Testis (tissue), 3 donors: ENCODE results near the gene SKAP2. TPM values are rescaled to one million over a fixed set of nuclear protein-coding genes. Genes with fewer than 3 reads are reported as not detected.
A peak's percentile ranks its signal among the peaks of the same experiment; 100 is the strongest.

Experiments used
- DNase-seq: peaks from one replicate; pipeline ENCODE4 v3.0.0-alpha.2; 2019
- H3K27ac ChIP-seq, 2 donors: fragments of 200-600 bp; sonication (generic); one replicate each; pipeline ENCODE4 v1.5.1; 2019
- H3K27me3 ChIP-seq: fragments of 200-600 bp; sonication (generic); one replicate; pipeline ENCODE4 v1.5.1; 2019
- H3K36me3 ChIP-seq: fragments of 200-600 bp; sonication (generic); one replicate; pipeline ENCODE4 v1.5.1; 2017; ENCODE audit warnings: low read depth; ENCODE audit errors: missing control alignments
- H3K4me1 ChIP-seq: fragments of 200-600 bp; sonication (generic); one replicate; pipeline ENCODE4 v1.5.1; 2019
- H3K4me3 ChIP-seq, 2 donors: fragments of 200-600 bp; sonication (generic); one replicate each; pipeline ENCODE4 v1.5.1; 2017 to 2019
- H3K9me3 ChIP-seq: fragments of 200-600 bp; sonication (generic); one replicate; pipeline ENCODE4 v1.5.1; 2017
- POLR2A ChIP-seq: fragments of 450-650 bp; IDR thresholded peaks from one replicate; pipeline ENCODE4 v1.6.1; 2017; ENCODE audit warnings: antibody characterized with exemption, mild to moderate bottlenecking, moderate library complexity
- WGBS, 2 donors: methylation state at CpG; one replicate each; pipeline ENCODE4 v1.1.5; 2018; 5-methylcytosine and 5-hydroxymethylcytosine counted together
- intact Hi-C: fragments of 100-400 bp; cut with DNase I; formaldehyde crosslinking; loops from one replicate; pipeline ENCODE4 v1.15.1; 2023; ENCODE audit warnings: low total_unique reads
- polyA plus RNA-seq: library from polyadenylated mRNA; stranded (reverse); fragments of 350-450 nt; fragmentation: Illumina TruSeq; extraction: RNeasy Lipid Tissue Mini Kit (QIAGEN cat#74804); gene quantifications from one replicate; pipeline ENCODE4 v1.2.3, GENCODE V29; 2014; ENCODE audit warnings: low read depth, low replicate concordance; ENCODE audit not compliant: insufficient read depth
- total RNA-seq, 2 donors: library from RNA; depleted of rRNA; stranded (reverse); fragments of >200 nt; gene quantifications; one replicate each; pipeline ENCODE4 v1.2.3, GENCODE V29; 2016
- TF ChIP-seq, protein P1 (sequence below), 3 experiments: fragments of 450-650 bp in 2 of 3; fragments of 200-600 bp in 1 of 3; sonication (generic) in 1 of 3; IDR thresholded peaks; one replicate each; pipeline ENCODE4 v1.5.1; 2016 to 2019; ENCODE audit warnings: antibody characterized with exemption in 3 of 3, mild to moderate bottlenecking in 2 of 3, moderate library complexity in 1 of 3

The SKAP2 gene
- total and polyA plus RNA-seq, 3 donors from 2014 or later: 33.1 to 43.6 (median 33.9) TPM

DNA sequence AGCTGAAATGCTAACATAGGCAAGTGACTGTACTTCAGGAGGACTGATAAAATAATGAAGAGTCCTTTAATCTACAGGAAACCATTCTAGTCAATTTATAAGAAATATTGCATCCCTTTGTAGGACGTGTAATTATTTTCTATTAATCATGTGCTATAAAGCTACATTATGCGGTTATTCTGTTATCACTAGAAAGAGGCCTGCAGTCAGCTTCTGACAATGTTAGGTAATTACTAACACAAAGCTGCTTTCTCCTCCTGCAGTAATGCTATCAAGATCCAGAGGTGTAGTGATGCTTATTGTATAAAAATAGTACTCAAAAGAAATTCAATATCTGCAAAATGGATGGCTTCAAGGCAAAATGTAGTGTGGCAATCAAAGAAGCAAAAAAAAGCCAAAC, 191.1 kb downstream of the SKAP2 start:
- no peaks in the 10 kb centered on the region for H3K36me3 ChIP-seq
- no peak for TF ChIP-seq POLR2A
- TF ChIP-seq, protein P1, sequence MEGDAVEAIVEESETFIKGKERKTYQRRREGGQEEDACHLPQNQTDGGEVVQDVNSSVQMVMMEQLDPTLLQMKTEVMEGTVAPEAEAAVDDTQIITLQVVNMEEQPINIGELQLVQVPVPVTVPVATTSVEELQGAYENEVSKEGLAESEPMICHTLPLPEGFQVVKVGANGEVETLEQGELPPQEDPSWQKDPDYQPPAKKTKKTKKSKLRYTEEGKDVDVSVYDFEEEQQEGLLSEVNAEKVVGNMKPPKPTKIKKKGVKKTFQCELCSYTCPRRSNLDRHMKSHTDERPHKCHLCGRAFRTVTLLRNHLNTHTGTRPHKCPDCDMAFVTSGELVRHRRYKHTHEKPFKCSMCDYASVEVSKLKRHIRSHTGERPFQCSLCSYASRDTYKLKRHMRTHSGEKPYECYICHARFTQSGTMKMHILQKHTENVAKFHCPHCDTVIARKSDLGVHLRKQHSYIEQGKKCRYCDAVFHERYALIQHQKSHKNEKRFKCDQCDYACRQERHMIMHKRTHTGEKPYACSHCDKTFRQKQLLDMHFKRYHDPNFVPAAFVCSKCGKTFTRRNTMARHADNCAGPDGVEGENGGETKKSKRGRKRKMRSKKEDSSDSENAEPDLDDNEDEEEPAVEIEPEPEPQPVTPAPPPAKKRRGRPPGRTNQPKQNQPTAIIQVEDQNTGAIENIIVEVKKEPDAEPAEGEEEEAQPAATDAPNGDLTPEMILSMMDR (IDR thresholded peaks at IDR 0.05): no peak
- no peak for DNase-seq
- H3K27ac ChIP-seq: no peak overlapping the region
- intact Hi-C loops: no loop called here
- H3K27me3 ChIP-seq: no peaks in the 10 kb centered on the region
- H3K4me3 ChIP-seq: no peak overlapping the region
- no peaks in the 10 kb centered on the region for H3K4me1 ChIP-seq
- H3K9me3 ChIP-seq: no peaks in the 10 kb centered on the region
- 69 to 81% methylated on average over 2 of the region's 2 CpGs for WGBS, 2 donors

DNA sequence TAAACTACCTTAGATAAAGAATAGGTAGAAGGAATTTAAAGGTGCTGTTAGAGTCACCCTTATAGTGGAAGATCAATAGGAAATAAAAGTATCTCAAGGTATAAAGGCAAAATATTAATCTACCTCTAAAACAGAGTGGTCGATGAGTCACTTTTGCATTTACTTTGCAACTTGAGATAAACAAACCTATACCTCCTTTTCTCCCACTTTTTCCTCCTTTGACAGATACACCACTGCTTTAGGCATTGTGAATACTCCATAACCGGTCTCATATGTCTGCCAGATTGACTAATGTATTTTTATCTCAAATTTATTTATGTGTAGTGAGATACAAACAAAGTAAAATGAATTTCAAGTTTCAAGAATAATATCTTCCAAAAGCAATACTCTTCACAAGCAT, 193.5 kb downstream of the SKAP2 start:
- Histone ChIP-seq H3K27me3 (no peaks in the 10 kb centered on the region), H3K9me3 (no peaks in the 10 kb centered on the region), H3K4me1 (no peaks in the 10 kb centered on the region), H3K27ac (no peak overlapping the region), H3K4me3 (no peak overlapping the region), H3K36me3 (no peaks in the 10 kb centered on the region)
- intact Hi-C loops: no loop called here
- 89 to 90% methylated on average over 2 of the region's 2 CpGs for WGBS, 2 donors
- TF ChIP-seq POLR2A: no peak
- TF ChIP-seq, protein P1 (IDR thresholded peaks at IDR 0.05): no peak
- DNase-seq: no peak

DNA sequence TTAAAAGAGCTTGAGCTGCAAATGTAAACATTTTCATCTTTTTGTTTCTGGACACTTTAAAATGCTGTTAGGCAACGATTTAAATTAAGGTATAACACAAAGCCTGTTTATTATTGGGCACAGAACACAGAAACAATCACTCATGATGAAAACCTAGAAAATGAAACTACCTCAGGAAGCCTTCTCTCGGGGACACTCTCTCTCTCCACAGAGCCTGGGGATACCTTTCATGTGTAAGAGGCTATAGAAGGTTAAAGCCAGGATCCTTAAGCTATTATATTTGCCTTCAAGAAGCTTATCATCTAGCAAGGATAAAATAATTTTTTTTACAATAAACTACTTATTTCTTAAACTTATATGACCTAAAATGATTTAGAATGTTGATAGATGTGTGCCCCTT, 194.1 kb downstream of the SKAP2 start:
- no peak overlapping the region for H3K27ac ChIP-seq
- H3K9me3 ChIP-seq: no peaks in the 10 kb centered on the region
- 77 to 82% methylated on average over 2 of the region's 2 CpGs for WGBS, 2 donors
- H3K36me3 ChIP-seq: no peaks in the 10 kb centered on the region
- TF ChIP-seq, protein P1 (IDR thresholded peaks at IDR 0.05): no peak
- TF ChIP-seq POLR2A: no peak
- H3K4me3 ChIP-seq: no peak overlapping the region
- intact Hi-C loops: no loop called here
- H3K27me3 ChIP-seq: no peaks in the 10 kb centered on the region
- DNase-seq: no peak
- no peaks in the 10 kb centered on the region for H3K4me1 ChIP-seq

DNA sequence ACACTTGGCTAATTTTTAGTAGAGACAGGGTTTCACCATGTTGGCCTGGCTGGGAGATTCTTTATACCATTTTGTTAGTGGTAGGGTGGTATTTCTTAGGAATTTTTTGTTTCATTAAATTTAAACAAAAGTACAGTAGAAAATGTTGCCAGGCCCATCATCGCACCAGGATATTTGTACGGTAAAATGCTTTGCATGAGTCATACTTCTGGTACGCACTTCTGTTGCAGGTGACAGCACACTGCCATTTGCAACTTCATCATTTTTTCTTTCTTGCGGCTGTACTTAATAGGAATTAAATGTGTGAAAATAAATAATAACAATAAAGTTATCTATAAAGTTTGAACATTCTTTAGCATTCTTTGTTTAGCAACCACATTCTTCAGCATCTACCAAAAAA, 195.6 kb downstream of the SKAP2 start:
- no peak overlapping the region for H3K4me3 ChIP-seq
- DNase-seq: no peak
- intact Hi-C loops: no loop called here
- TF ChIP-seq, protein P1 (IDR thresholded peaks at IDR 0.05): no peak
- TF ChIP-seq POLR2A: no peak
- no peaks in the 10 kb centered on the region for H3K9me3 ChIP-seq
- no peaks in the 10 kb centered on the region for H3K36me3 ChIP-seq
- WGBS, 2 donors: 94 to 97% methylated on average over 4 of the region's 4 CpGs
- no peaks in the 10 kb centered on the region for H3K27me3 ChIP-seq
- no peak overlapping the region for H3K27ac ChIP-seq
- no peaks in the 10 kb centered on the region for H3K4me1 ChIP-seq

DNA sequence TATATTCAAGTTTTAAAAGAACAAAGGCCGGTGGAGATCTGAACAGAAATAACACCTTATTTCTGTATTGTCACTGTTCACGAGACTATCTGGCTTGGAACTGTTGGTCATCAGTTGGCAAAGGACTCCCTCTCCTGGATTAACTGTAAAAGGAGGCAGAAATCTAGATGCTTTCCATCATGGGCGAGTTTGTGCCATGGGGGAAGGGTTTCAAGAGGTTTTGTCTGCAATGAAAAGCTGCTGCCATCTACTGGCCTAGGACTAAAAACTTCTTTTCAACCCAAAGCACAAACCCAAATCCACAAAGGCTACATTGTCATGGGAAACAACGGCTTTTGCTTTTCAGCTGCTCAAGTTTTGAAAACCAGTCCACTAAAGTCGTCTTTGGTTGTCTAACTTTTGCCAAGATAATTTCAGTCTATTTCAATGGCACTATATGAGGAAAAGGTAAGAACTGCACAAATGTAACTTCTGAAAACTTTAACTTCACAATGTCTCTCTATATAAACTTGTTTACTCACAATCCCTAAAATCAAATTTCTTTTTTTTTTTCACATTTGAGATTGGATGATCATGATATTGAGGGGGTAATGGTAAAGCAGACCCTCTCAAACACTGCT, 196.8 kb downstream of the SKAP2 start:
- intact Hi-C loops: no loop called here
- no peaks in the 10 kb centered on the region for H3K4me1 ChIP-seq
- DNase-seq: peak; percentile 89
- no peaks in the 10 kb centered on the region for H3K9me3 ChIP-seq
- no peaks in the 10 kb centered on the region for H3K36me3 ChIP-seq
- TF ChIP-seq, protein P1 (IDR thresholded peaks at IDR 0.05): peak; percentile 65 to 84 (median 83)
- no peak for TF ChIP-seq POLR2A
- 30% methylated on average over 5 of the region's 5 CpGs for WGBS, 2 donors
- H3K4me3 ChIP-seq: no peak overlapping the region
- H3K27me3 ChIP-seq: no peaks in the 10 kb centered on the region
- H3K27ac ChIP-seq: no peak overlapping the region
